ENCODE results near the gene XRCC4. TPM values are rescaled to one million over a fixed set of nuclear protein-coding genes. Genes with fewer than 3 reads are reported as not detected.

XRCC4 gene
- total and polyA plus RNA-seq, 2 of the 8 experiments (the other 6 are each of a cell fraction or from before 2014, with no cell fraction given) = 3.0 to 8.3 TPM

DNA sequence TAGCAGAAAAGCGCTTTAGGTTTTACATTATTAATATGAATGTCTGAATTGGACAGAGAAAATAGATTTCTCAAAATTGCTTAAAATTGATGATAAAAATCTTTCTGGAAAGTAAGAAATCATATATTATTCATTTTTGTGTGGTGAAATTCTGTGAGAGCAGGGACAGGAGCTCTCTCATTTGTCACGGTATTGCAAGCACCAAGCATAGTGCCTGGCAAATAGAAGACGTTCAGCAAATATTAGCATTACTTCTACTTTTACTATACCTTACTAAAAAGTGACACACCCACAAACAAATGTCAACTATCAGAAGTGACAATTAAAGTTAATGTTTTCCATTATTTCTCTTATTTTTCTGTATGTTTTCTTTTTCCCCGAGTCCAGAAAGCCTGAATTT is 69.1 kb downstream of the XRCC4 start (continued):
- TF ChIP-seq, protein P1, sequence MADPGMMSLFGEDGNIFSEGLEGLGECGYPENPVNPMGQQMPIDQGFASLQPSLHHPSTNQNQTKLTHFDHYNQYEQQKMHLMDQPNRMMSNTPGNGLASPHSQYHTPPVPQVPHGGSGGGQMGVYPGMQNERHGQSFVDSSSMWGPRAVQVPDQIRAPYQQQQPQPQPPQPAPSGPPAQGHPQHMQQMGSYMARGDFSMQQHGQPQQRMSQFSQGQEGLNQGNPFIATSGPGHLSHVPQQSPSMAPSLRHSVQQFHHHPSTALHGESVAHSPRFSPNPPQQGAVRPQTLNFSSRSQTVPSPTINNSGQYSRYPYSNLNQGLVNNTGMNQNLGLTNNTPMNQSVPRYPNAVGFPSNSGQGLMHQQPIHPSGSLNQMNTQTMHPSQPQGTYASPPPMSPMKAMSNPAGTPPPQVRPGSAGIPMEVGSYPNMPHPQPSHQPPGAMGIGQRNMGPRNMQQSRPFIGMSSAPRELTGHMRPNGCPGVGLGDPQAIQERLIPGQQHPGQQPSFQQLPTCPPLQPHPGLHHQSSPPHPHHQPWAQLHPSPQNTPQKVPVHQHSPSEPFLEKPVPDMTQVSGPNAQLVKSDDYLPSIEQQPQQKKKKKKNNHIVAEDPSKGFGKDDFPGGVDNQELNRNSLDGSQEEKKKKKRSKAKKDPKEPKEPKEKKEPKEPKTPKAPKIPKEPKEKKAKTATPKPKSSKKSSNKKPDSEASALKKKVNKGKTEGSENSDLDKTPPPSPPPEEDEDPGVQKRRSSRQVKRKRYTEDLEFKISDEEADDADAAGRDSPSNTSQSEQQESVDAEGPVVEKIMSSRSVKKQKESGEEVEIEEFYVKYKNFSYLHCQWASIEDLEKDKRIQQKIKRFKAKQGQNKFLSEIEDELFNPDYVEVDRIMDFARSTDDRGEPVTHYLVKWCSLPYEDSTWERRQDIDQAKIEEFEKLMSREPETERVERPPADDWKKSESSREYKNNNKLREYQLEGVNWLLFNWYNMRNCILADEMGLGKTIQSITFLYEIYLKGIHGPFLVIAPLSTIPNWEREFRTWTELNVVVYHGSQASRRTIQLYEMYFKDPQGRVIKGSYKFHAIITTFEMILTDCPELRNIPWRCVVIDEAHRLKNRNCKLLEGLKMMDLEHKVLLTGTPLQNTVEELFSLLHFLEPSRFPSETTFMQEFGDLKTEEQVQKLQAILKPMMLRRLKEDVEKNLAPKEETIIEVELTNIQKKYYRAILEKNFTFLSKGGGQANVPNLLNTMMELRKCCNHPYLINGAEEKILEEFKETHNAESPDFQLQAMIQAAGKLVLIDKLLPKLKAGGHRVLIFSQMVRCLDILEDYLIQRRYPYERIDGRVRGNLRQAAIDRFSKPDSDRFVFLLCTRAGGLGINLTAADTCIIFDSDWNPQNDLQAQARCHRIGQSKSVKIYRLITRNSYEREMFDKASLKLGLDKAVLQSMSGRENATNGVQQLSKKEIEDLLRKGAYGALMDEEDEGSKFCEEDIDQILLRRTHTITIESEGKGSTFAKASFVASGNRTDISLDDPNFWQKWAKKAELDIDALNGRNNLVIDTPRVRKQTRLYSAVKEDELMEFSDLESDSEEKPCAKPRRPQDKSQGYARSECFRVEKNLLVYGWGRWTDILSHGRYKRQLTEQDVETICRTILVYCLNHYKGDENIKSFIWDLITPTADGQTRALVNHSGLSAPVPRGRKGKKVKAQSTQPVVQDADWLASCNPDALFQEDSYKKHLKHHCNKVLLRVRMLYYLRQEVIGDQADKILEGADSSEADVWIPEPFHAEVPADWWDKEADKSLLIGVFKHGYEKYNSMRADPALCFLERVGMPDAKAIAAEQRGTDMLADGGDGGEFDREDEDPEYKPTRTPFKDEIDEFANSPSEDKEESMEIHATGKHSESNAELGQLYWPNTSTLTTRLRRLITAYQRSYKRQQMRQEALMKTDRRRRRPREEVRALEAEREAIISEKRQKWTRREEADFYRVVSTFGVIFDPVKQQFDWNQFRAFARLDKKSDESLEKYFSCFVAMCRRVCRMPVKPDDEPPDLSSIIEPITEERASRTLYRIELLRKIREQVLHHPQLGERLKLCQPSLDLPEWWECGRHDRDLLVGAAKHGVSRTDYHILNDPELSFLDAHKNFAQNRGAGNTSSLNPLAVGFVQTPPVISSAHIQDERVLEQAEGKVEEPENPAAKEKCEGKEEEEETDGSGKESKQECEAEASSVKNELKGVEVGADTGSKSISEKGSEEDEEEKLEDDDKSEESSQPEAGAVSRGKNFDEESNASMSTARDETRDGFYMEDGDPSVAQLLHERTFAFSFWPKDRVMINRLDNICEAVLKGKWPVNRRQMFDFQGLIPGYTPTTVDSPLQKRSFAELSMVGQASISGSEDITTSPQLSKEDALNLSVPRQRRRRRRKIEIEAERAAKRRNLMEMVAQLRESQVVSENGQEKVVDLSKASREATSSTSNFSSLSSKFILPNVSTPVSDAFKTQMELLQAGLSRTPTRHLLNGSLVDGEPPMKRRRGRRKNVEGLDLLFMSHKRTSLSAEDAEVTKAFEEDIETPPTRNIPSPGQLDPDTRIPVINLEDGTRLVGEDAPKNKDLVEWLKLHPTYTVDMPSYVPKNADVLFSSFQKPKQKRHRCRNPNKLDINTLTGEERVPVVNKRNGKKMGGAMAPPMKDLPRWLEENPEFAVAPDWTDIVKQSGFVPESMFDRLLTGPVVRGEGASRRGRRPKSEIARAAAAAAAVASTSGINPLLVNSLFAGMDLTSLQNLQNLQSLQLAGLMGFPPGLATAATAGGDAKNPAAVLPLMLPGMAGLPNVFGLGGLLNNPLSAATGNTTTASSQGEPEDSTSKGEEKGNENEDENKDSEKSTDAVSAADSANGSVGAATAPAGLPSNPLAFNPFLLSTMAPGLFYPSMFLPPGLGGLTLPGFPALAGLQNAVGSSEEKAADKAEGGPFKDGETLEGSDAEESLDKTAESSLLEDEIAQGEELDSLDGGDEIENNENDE (IDR thresholded peaks at IDR 0.05; ENCODE audit: insufficient replicate concordance, low read length) = no peak
- TF ChIP-seq KDM5A (IDR thresholded peaks at IDR 0.05; ENCODE audit: low read length) (no peak), RBBP5 (IDR thresholded peaks at IDR 0.05; ENCODE audit: borderline replicate concordance, low read depth, low read length) (no peak), CTBP2 (IDR thresholded peaks at IDR 0.05; ENCODE audit: borderline replicate concordance, insufficient read depth, insufficient read length, low read length) (no peak), NRF1 (IDR thresholded peaks at IDR 0.05; ENCODE audit: low read depth, low read length) (no peak), BACH1 (IDR thresholded peaks at IDR 0.05; ENCODE audit: low read length) (no peak), RAD21 (IDR thresholded peaks at IDR 0.05 in 1 of 2, conservative IDR thresholded peaks at IDR 0.05 in 1 of 2; ENCODE audit: low read depth in 2 of 2, low read length in 2 of 2) (no peak), EGR1 (IDR thresholded peaks at IDR 0.05; ENCODE audit: borderline replicate concordance, low read depth, low read length) (no peak)
- TF ChIP-seq, protein P2, sequence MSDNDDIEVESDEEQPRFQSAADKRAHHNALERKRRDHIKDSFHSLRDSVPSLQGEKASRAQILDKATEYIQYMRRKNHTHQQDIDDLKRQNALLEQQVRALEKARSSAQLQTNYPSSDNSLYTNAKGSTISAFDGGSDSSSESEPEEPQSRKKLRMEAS (IDR thresholded peaks at IDR 0.05) = no peak
